DOHH2 (cell line): ENCODE measurements around the gene TFB1M.

Experiments used
- H3F3A ChIP-seq: fragments of 200-600 bp; sonication (generic), shearing (Covaris generic); 2 replicates; pipeline ENCODE4 v1.6.0; 2016; ENCODE audit warnings: antibody characterized with exemption, mild to moderate bottlenecking; ENCODE audit not compliant: control insufficient read depth, insufficient read depth
- H3K27ac ChIP-seq: fragments of 200-600 bp; sonication (generic); 2 replicates; pipeline ENCODE4 v1.5.1; 2014; ENCODE audit warnings: low read depth, mild to moderate bottlenecking, low read length, moderate library complexity
- H3K27me3 ChIP-seq: fragments of 200-600 bp; sonication (generic); 2 replicates; pipeline ENCODE4 v1.6.1; 2014; ENCODE audit warnings: mild to moderate bottlenecking, low read length, mixed read lengths; ENCODE audit not compliant: control insufficient read depth
- H3K36me3 ChIP-seq: fragments of 200-600 bp; sonication (generic); 2 replicates; pipeline ENCODE4 v1.6.1; 2014; ENCODE audit warnings: mild to moderate bottlenecking, low read length, moderate library complexity, mixed read lengths; ENCODE audit not compliant: control insufficient read depth
- H3K4me1 ChIP-seq: fragments of 200-600 bp; sonication (generic); 2 replicates; pipeline ENCODE4 v1.6.1; 2014; ENCODE audit warnings: mild to moderate bottlenecking, low read length, mixed read lengths; ENCODE audit not compliant: control insufficient read depth
- H3K4me2 ChIP-seq: fragments of 200-600 bp; sonication (generic); 2 replicates; pipeline ENCODE4 v1.6.0; 2014; ENCODE audit warnings: mild to moderate bottlenecking, low read length, moderate library complexity
- H3K4me3 ChIP-seq: fragments of 200-600 bp; sonication (generic); 2 replicates; pipeline ENCODE4 v1.5.1; 2014; ENCODE audit warnings: mild to moderate bottlenecking, low read length, mixed read lengths
- H3K79me2 ChIP-seq: fragments of 200-600 bp; sonication (generic); 2 replicates; pipeline ENCODE4 v1.6.1; 2014; ENCODE audit warnings: mild to moderate bottlenecking, low read length, mixed read lengths; ENCODE audit not compliant: control insufficient read depth
- H3K9me2 ChIP-seq: fragments of 200-600 bp; sonication (generic); replicated peaks from 2 replicates; pipeline ENCODE4 v1.6.1; 2014; ENCODE audit warnings: mild to moderate bottlenecking, low read length, mixed read lengths; ENCODE audit not compliant: control insufficient read depth
- H3K9me3 ChIP-seq: fragments of 200-600 bp; sonication (generic); 2 replicates; pipeline ENCODE4 v1.6.1; 2014; ENCODE audit warnings: antibody characterized with exemption, low read length, mixed read lengths; ENCODE audit not compliant: control insufficient read depth, insufficient read depth
- H4K20me1 ChIP-seq: fragments of 200-600 bp; sonication (generic); 2 replicates; pipeline ENCODE4 v1.6.0; 2014; ENCODE audit warnings: low read depth, mild to moderate bottlenecking, antibody characterized with exemption, low read length, moderate library complexity; ENCODE audit not compliant: control insufficient read depth, insufficient read depth
- EZH2phosphoT487 ChIP-seq: fragments of 200-600 bp; sonication (generic); IDR thresholded peaks from 2 replicates; pipeline ENCODE4 v1.6.1; 2017; ENCODE audit warnings: borderline replicate concordance, mild to moderate bottlenecking, antibody characterized with exemption, low read length, moderate library complexity, mixed read lengths
- TF ChIP-seq, protein P1 (sequence below): fragments of 200-600 bp; sonication (generic); IDR thresholded peaks from one replicate; pipeline ENCODE4 v1.5.1; 2014; ENCODE audit warnings: antibody characterized with exemption, mild to moderate bottlenecking, low read depth, low read length; ENCODE audit not compliant: poor library complexity, severe bottlenecking

The TFB1M gene

GRCh38 chr6:155250701-155251381 lies 63.4 kb downstream of the TFB1M start:
- no peaks in the 10 kb centered on the region for H3K9me3 ChIP-seq
- TF ChIP-seq, protein P1, sequence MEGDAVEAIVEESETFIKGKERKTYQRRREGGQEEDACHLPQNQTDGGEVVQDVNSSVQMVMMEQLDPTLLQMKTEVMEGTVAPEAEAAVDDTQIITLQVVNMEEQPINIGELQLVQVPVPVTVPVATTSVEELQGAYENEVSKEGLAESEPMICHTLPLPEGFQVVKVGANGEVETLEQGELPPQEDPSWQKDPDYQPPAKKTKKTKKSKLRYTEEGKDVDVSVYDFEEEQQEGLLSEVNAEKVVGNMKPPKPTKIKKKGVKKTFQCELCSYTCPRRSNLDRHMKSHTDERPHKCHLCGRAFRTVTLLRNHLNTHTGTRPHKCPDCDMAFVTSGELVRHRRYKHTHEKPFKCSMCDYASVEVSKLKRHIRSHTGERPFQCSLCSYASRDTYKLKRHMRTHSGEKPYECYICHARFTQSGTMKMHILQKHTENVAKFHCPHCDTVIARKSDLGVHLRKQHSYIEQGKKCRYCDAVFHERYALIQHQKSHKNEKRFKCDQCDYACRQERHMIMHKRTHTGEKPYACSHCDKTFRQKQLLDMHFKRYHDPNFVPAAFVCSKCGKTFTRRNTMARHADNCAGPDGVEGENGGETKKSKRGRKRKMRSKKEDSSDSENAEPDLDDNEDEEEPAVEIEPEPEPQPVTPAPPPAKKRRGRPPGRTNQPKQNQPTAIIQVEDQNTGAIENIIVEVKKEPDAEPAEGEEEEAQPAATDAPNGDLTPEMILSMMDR, result no peak
- no peaks in the 10 kb centered on the region for H3K79me2 ChIP-seq
- H3K4me2 ChIP-seq, result no peak overlapping the region
- H4K20me1 ChIP-seq, result no peaks in the 10 kb centered on the region
- H3K4me3 ChIP-seq, result no peak overlapping the region
- H3K27me3 ChIP-seq, result no peaks in the 10 kb centered on the region
- H3K4me1 ChIP-seq, result no peaks in the 10 kb centered on the region
- no peaks in the 10 kb centered on the region for H3K9me2 ChIP-seq
- H3K36me3 ChIP-seq, result peaks cover 62% of the 10 kb centered on the region
- no peaks in the 10 kb centered on the region for H3F3A ChIP-seq
- no peak overlapping the region for H3K27ac ChIP-seq

DNA sequence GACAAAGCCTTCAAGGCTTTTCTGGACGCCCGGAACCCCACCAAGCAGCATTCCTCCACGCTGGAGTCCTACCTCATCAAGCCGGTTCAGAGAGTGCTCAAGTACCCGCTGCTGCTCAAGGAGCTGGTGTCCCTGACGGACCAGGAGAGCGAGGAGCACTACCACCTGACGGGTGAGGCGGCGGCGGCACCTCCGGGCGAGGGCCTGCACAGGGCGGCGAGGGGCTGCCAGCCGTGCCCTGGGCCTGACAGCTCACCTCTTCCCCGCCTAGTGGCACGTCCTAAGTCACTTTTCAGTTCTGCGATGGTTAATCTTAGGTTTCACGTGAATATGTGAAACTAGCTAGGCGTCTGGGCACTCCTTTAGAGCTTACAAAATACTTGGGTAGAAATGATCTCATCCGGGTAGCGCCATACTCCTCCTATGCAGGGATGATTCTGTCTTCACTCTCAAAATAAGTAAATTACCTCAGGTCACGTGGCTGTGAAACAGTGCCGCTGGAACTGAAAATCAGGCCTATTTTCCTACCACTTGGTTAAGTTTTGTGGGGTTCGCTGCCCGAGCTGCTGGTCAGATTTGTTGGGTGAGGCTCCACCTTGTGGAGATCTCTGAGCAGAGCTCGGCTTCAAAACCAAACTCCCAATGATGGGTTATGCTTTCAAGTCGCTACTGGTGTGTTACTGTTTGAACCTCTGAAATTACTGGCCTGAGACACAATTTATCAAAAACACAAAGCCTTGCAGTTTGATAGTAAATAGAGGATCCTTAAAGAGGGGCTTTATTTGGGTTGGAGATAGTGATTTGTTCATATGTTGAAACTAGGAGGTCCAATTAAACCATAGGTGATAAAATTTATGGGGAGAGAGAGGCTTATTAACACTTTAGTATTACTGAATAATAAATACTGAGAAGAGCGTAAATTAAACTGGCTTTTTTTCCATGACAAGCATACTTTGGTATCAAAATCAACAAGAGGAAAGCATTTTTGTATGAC lies 66.0 kb downstream of the TFB1M start:
- no peaks in the 10 kb centered on the region for H3K79me2 ChIP-seq
- no peaks in the 10 kb centered on the region for H3K27me3 ChIP-seq
- H3K27ac ChIP-seq, result no peak overlapping the region
- H3K4me1 ChIP-seq, result no peaks in the 10 kb centered on the region
- TF ChIP-seq, protein P1, result peak; percentile 70
- TF ChIP-seq EZH2phosphoT487, result no peak
- H3K4me2 ChIP-seq, result no peak overlapping the region
- no peaks in the 10 kb centered on the region for H3F3A ChIP-seq
- no peaks in the 10 kb centered on the region for H3K9me3 ChIP-seq
- no peak overlapping the region for H3K4me3 ChIP-seq
- H4K20me1 ChIP-seq, result no peaks in the 10 kb centered on the region
- no peaks in the 10 kb centered on the region for H3K9me2 ChIP-seq
- peaks cover 39% of the 10 kb centered on the region for H3K36me3 ChIP-seq

GRCh38 chr6:155247618-155248007 lies 66.7 kb downstream of the TFB1M start:
- Histone ChIP-seq H3K36me3 (peaks cover 32% of the 10 kb centered on the region), H3K4me1 (no peaks in the 10 kb centered on the region), H3K79me2 (no peaks in the 10 kb centered on the region), H3K4me2 (no peak overlapping the region), H3K9me3 (no peaks in the 10 kb centered on the region), H3F3A (no peaks in the 10 kb centered on the region), H3K4me3 (no peak overlapping the region), H3K27me3 (no peaks in the 10 kb centered on the region), H3K27ac (no peak overlapping the region), H4K20me1 (no peaks in the 10 kb centered on the region), H3K9me2 (no peaks in the 10 kb centered on the region)
- TF ChIP-seq, protein P1, result no peak
- no peak for TF ChIP-seq EZH2phosphoT487
